Germinal center (tissue), 1 donor: ENCODE data around the gene HOXD12.

Experiments used
- DNase-seq: peaks from one replicate; pipeline ENCODE4 v3.0.0; 2012; ENCODE audit warnings: mixed read lengths, low spot score

The HOXD12 gene

GRCh38 chr2:176132205-176133171 lies 32.9 kb downstream of the HOXD12 start:
- DNase-seq: no peak

DNA sequence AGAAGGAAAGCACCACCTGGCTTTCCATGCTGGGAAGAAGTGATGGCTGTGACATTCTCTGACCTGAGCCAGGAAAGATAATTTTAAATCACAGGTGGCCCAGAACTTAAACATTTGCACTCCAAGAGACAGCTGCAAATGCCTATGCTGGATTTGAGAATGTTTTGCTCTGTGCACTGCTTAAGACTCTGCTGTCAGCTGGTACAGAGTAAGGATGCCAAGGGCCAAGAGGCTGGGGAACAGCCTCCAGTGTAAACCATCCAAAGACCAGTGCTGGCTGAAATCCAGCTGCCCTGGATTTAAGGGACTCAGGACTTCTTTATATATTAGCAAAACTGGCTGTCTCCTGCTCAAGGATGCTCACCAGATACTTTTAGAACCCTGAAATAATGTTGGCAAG lies 33.8 kb downstream of the HOXD12 start:
- no peak for DNase-seq

DNA sequence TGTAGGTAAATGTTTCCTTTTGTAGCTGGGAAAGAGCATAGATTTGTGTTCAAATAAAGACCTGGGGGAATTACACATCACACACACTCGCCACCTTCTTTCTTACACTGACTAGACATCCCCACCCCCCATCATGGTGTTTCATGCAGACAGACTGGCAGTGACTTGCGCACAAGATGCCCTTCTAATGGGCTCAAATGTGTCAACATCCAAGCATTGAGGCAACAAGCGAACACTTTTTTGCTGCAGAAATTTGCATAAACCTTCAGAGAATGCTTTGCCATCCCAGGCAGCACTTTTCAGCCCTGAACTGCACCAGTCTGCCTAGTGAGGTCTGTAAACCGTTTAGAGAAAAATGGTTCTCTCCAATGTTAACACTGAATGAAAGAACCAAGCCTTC lies 34.4 kb downstream of the HOXD12 start:
- no peak for DNase-seq

DNA sequence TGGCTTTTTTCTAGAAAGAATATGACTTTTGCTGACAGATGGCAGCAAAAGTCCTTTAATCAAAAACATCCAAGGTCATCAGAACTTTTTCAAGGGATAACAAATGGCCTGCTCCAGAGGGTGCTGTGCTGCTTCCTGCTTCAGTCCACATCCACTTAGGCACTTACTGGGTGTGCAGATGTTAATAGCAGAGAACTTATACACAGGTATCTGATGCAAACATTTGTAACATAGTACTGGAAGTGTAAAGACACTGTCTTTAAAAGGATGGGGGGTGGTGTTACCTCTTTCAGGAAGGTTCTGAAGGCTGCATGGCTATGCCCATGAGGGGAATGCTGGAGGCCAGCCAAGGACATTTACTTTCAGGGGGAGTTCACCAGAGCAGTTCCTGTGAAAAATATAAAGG lies 35.4 kb downstream of the HOXD12 start:
- no peak for DNase-seq

DNA sequence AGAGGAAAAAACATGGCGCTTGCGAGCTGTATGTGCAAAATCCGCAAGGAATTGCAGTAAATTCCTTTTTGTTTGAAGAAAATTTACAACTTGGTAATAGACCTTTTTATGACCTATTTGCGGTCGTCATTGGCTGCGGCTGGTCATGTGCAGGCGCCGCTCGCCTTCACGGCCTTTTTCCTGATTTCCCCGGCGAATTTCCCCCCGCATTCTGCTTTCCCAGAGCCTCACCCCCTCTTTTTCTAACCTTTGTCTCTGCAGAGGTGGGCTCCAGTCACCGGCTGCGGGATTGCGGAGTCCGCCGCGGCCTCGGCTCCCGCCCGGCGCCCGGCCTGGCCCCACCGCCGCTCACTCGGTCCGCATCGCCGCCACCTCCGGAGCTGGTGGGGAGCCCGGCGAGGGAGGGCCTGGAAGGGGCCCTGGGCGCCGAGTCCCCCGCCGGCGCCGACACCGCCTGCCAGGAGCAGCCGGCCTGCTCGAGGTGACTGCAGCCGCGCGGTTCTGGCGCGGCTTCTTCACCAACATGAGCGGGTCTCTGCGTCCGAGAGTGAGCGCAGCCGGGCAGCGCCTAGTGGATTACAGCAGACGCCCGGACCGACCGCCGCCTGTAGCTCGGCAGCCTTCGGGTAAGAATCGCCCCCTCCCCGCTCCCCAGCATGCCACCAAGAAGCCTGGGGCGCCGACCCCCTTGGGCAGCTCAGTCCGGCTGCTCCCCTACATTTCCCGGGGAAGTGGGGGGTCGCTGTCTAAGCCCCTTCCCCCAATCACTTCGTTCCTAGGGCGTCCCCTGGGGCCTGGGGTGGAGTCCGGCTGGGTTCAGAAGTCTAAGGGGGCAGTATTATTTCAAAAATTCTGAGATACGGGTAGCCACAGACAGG lies 37.0 kb downstream of the HOXD12 start:
- no peak for DNase-seq

GRCh38 chr2:176137252-176137580 lies 37.6 kb downstream of the HOXD12 start:
- no peak for DNase-seq

GRCh38 chr2:176137906-176138305 lies 38.3 kb downstream of the HOXD12 start:
- no peak for DNase-seq

GRCh38 chr2:176138526-176138922 lies 38.9 kb downstream of the HOXD12 start:
- no peak for DNase-seq

GRCh38 chr2:176138923-176139660 lies 39.5 kb downstream of the HOXD12 start:
- no peak for DNase-seq

DNA sequence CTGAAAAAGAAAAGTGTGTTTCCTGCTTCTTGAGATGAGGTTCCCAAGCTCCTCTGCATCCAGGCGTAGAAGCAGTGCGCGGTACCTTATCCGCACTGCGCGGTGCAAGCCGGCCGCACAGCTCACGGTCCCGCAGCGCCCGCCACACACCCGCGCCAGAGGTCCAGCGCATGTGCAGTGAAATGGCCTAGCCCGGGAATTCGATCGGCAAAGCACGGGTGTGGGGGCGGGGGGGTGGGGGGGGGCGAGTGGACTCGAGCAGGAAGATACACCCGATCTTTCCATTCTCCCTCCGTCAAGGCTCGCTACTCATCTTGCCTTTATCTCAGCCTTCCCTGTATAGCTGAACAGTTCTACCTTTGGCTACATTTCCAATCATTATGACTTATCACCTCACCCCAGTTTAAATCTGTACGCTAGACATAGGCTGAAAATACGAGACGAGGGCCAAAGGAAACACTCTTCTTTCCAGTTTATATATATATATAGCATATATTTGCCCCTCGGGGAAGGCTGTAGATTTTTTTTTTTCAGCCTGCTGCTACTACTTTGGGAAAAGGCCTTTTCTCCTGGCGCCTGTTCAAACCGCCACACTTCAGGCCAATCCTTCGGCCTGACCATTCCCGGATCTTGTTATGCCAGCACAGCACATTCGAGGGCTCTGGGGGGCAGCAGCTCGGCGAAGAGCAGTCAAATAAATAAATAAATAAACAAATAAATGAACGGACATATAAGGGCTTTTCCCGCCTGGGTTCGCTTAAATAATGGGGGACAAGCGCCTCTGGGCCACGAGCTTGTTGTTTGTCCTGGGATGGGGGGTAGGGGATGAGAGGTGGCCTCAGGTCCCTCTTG lies 40.3 kb downstream of the HOXD12 start:
- DNase-seq: no peak

- peak; percentile 87 for DNase-seq
These were observed 41.1 kb downstream of the HOXD12 start for GRCh38 chr2:176140513-176141317.

DNA sequence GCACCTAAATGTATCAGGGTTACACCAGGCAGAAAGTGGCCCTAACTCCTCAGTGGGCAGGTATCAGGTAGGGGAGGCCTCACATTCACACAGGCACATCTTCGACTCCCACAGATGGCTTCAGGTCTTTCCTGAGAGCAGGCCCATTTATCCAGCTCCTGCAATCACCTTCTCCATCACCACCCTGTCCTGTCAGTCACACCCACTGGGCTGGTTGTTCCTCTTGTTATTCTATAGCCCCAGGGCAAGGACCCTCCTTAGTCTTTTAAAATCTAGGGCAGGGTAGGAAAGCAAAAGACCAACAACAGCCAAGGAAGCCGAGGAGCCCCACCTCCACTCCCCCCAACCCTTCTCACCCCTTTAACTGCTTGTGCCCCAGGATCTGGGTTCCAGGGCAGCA lies 42.7 kb downstream of the HOXD12 start:
- no peak for DNase-seq

GRCh38 chr2:176145085-176145969 lies 45.7 kb downstream of the HOXD12 start:
- DNase-seq: no peak

GRCh38 chr2:176146101-176146500 lies 46.5 kb downstream of the HOXD12 start:
- no peak for DNase-seq

DNA sequence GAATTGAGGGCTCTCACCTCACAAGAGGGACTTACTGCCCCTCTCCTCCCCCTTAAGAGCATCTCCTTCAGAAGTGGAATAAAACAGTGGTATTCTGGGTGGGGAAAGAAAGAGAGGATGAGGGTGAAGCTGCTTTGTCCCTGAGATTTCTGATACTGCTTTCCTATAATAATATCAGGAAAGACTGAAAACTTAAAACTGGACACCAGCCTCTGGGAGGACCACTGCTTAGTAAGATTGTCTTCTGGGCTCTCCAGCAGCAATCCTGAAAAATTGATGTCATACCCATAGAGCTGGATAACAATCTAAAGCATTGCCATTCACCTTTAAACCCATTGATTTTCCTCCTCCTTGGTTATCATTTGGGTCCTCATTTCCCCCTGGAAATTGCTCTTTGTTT lies 47.0 kb downstream of the HOXD12 start:
- no peak for DNase-seq

GRCh38 chr2:176147210-176147799 lies 47.7 kb downstream of the HOXD12 start:
- no peak for DNase-seq

DNA sequence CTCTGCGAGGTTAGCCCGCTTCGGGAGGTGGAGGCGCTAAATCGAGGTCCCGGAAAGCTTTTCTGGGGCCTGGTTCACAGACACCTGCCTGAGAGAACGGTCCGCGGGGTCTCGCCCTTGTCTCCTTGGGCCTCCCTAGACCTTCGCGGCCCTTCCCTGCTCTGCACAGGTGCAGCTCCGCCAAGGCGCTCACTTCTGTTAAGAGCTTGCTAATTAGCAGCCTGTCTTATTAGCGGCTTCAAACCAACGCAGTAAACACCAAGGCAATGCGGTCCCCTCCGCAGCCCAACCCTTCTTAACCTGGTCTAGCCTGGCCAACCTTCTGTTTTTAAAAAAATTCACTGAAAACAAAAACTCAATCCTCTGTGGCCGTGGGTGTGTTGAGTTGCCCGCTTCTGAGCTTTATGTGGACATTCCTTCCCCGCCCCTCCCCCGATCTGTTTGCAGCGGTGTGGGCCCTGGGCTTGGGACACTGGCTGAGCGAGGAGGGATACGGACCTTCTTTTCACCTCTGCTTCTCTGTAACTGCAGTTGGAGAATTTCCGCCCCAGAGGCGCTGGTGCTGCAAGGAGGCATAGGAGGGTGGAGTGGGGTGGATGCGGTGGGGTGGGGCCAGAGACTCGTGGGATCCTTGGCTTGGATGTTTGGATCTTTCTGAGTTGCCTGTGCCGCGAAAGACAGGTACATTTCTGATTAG lies 48.4 kb downstream of the HOXD12 start:
- no peak for DNase-seq

- no peak for DNase-seq
These were observed 49.3 kb downstream of the HOXD12 start for GRCh38 chr2:176148751-176149421.
